Fibroblast of peridontal ligament (primary cell): ENCODE results near the gene TTC22.

ENCODE experiments used
- DNase-seq: peaks from one replicate; pipeline ENCODE4 v3.0.0-alpha.2; 2010; ENCODE audit errors: extremely low read depth

TTC22 gene

GRCh38 chr1:54800899-54801759 lies at the start of gene TTC22:
TSS of gene TTC22 (minus strand) at chr1:54801323. CDS start at chr1:54801163, 160 bp downstream.
- DNase-seq: no peak

- DNase-seq: peak; percentile 100
Observed at GRCh38 chr1:54850737-54851136, 49.6 kb upstream of the TTC22 start.

- no peak for DNase-seq
Observed at GRCh38 chr1:54850069-54850730, 49.1 kb upstream of the TTC22 start.

GRCh38 chr1:54849219-54850068 lies 48.3 kb upstream of the TTC22 start:
- DNase-seq: peak; percentile 67

DNA sequence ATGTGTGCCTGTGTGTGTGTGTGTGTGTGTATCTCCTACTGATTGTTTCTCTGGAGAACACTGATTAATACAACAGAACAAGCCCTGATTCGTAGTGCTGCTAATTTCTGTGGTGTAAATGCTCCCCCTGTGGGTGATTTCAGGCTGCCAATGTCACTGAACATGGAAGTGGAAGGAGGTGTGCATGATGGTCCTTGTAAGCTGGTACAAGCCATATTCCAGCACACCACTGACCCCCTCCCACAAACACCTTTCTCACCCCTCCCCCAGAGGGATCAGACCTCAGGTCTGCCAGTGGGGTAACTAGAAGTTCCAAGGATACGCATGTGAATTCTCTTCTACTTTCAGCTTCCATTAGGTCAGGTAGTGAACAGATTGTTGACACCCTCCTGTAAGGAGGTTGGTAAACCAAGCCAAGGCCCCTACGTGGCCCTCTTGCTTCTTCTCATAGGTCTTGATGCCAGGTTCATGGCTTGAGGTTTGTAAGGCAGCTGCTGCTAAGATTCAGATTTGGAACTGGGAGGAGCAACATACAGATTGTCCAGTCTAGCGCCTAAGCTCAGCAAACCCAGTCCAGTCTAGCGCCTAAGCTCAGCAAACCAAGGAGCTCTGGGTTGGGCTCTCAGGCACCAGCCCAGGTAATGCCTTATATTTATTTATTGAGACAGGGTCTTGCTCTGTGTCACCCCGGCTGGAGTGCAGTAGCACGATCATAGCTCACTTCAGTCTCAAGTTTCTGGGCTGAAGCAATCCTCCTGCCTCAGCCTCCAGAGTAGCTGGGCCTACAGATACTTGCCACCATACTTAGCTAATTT lies 47.2 kb upstream of the TTC22 start:
- DNase-seq: no peak

DNA sequence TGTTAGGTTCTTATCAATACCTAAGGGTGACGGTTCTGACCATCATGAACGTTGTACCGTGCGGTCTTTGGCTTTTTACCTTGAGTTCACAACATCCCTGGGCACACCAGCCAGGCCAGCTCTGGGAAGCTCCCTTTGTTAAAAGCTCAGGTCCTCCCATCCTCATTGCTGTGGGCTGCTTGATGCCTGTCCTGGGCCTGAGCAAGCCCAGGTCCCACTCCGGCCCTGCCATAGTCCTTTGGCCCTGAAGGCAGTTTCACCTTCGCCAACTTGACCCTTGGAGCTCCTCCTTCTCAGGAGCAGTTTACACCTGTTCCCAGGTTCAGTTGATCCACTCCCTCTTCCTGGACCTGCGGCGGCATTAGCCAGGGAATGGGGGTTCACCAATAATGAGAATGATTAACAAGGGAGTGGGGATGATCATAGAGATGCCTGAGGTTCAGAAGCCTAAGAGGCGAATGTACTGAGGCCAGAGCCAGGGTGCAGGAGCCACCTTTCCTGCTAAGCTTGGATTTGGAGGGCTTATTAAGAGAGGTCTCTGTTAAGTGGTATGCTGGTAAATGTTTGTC lies 45.7 kb upstream of the TTC22 start:
- DNase-seq: no peak

DNA sequence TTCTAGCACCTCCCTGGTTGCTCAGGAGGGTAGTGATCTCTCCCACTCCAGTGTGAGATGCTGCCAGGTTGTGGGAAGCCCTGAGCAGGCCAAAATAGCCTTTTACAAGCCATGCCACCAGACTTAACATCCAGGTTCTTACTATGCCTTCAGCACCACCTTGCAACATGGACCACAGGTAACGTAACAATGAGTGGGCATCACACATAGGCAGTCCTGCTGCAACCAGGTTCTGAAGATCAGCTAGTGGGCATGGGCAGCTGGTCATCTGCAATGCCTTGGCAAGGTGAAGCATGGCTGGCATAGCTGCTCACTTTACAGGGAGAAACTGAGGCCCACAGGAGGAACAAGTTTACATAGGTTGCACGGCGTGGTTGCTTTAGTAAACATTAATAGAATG lies 45.2 kb upstream of the TTC22 start:
- DNase-seq: no peak

- DNase-seq: no peak
Observed at GRCh38 chr1:54845772-54846171, 44.6 kb upstream of the TTC22 start.

GRCh38 chr1:54844564-54844963 lies 43.4 kb upstream of the TTC22 start:
- DNase-seq: no peak

- no peak for DNase-seq
Observed at GRCh38 chr1:54843449-54843848, 42.3 kb upstream of the TTC22 start.

- DNase-seq: no peak
Observed at GRCh38 chr1:54842963-54843362, 41.8 kb upstream of the TTC22 start.

DNA sequence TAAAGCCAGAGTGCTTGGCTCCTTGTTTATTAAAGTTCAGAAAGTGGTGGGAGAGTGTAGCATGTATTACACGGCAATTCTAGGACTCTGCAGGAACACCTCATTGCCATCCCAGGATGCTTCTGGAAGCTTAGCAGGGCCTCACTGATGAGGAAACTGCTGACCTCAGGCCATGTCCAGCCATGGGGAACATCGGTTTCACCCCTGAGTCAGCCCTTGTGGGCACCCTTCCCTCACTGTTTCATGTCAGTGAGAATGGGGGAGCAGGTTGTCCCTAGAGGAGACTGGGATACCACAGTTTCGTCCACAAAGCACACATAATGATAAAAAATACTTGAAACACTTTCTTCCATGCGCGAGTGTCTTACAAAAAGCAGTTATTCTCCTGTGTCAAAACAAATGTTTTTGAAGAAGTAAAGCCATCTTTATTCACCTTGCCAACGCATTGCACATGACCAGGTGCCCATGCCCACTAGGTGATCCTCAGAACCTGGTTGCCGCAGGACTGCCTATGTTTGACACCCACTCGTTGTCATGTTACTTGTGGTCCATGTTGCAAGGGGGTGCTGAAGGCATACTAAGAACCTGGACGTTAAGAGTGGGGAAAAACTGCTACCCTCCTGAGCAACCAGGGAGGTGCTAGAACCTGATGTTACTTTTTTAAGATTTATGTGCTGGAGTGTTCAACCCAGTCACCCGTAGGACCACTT lies 41.2 kb upstream of the TTC22 start:
- DNase-seq: no peak

GRCh38 chr1:54839824-54840223 lies 38.7 kb upstream of the TTC22 start:
- no peak for DNase-seq

GRCh38 chr1:54838565-54839180 lies 37.5 kb upstream of the TTC22 start:
- no peak for DNase-seq

DNA sequence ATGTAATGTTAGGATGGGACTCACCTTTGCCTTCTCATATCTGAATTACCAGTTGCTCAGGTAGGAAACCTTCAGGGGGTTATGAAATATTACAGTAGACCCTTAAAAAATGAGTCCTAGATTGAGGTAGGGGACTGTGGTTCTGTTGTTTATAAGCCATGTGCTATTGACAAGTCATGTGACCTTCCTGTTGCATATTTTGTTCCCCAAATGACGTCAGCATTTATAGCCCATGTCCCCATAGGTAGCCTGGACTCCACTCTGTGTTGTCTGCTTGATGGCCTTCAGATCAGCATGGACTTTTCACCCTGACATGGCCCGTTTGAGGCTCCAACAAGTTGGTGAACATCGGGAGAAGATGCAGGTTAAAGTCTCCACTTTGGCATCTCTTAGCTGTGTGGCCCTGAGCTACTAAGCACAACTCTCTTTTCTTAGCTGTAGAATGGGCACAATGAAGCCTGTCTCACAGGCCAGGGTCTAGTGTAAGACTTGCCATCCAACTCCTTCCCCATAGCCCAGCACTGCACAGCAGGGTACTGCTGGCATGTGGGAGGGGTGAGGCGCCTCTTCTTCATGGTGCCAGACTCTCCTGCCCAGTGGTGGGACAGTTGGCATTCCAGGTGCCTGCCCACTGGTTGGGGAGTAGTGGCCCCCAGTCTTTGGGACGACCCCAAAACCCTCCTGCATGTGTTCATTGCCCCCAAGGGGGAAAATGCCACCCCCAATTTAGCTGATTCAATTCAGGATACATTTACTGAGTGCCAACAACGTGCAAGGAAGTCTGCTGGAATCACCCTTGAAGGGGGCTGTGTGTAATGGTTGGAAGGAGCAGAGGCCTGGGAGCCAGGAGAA lies 36.1 kb upstream of the TTC22 start:
- DNase-seq: no peak

- DNase-seq: no peak
Observed at GRCh38 chr1:54836594-54836993, 35.5 kb upstream of the TTC22 start.

DNA sequence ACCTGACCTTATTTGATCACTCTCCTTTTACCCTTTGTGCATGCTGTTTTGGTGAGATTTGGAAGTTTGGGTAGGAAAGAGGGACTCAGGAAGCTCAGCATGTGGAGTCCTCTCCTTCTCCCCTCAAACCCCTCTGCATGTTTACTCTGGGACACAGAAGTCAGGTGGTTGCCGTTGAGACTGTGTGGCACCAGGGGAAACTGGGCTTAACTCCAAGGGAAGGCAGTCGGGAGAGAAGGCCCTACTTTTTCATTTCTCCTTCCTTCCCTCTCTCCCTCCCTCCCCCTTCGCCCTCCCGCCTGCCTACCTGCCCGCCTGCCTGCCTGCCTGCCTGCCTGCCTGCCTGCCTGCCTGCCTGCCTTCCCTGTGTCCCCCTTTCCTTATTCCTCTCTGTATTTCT lies 34.8 kb upstream of the TTC22 start:
- no peak for DNase-seq

DNA sequence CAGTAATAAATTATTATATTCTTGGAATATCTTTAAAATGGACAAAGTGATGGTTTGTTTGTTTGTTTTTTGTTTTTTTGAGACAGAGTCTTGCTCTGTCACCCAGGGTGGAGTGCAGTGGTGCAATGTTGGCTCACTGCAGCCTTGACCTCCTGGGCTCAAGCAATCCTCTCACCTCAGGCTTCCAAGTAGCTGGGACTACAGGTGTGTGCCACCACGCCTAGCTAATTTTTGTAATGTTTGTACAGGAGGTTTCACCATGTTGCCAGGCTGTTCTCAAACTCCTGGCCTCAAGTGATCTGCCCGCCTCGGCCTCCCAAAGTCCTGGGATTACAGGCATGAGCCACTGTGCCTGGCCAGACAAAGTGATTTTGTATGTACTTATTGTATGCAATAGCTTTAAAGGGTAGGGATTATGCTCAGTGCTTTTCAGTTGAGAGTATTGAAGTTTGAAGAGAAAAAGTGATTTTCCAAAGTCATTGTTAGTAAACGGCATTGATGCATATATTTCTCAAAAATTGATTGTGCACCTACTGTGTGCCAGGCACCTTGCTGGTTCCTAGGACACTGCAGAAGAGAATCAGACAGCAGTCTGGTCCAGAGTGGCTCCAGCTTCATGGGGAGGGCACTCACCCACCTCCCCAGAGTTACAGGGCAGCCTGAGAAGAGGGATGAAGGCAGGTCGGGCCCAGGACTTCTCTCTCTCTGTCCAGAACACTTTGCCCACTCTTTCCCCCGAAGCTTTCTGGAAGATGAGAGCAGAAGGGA lies 34.2 kb upstream of the TTC22 start:
- DNase-seq: no peak
